Stimulated activated CD8-positive, alpha-beta memory T cell treated with anti-CD3 and anti-CD28 coated beads, Interleukin-12 subunit alpha, Interleukin-12 subunit beta, amount 100 ng/mL, for 24 hours (primary cell): ENCODE data around the gene LYSMD3.

Source experiments
- DNase-seq: peaks from one replicate; pipeline ENCODE4 v3.0.0-alpha.2; 2020; ENCODE audit errors: extremely low read depth

The LYSMD3 gene

GRCh38 chr5:90547072-90547536 lies 17.7 kb upstream of the LYSMD3 start:
- DNase-seq: no peak

GRCh38 chr5:90546216-90546837 lies 16.9 kb upstream of the LYSMD3 start:
- DNase-seq: no peak

GRCh38 chr5:90545511-90545910 lies 16.1 kb upstream of the LYSMD3 start:
- no peak for DNase-seq

GRCh38 chr5:90542827-90543519 lies 13.6 kb upstream of the LYSMD3 start:
- no peak for DNase-seq

- no peak for DNase-seq
Measured at GRCh38 chr5:90534922-90535321, 5.5 kb upstream of the LYSMD3 start.

- DNase-seq: no peak
Measured at GRCh38 chr5:90533794-90534193, 4.4 kb upstream of the LYSMD3 start.

- no peak for DNase-seq
Measured at GRCh38 chr5:90530736-90531487, 1.5 kb upstream of the LYSMD3 start.

- DNase-seq: peak; percentile 12
Measured at GRCh38 chr5:90529939-90530677, 724 bp upstream of the LYSMD3 start.

- no peak for DNase-seq
Measured at GRCh38 chr5:90528601-90529193, 687 bp downstream of the LYSMD3 start.

GRCh38 chr5:90519081-90519480 lies 10.3 kb downstream of the LYSMD3 start:
- no peak for DNase-seq

GRCh38 chr5:90518661-90519060 lies 10.7 kb downstream of the LYSMD3 start:
- DNase-seq: no peak

GRCh38 chr5:90514520-90514919 lies 14.9 kb downstream of the LYSMD3 start:
- DNase-seq: no peak

- DNase-seq: no peak
Measured at GRCh38 chr5:90510438-90510837, 18.9 kb downstream of the LYSMD3 start.

GRCh38 chr5:90506221-90506620 lies 23.2 kb downstream of the LYSMD3 start:
- no peak for DNase-seq

- DNase-seq: no peak
Measured at GRCh38 chr5:90504743-90505142, 24.6 kb downstream of the LYSMD3 start.

- DNase-seq: no peak
Measured at GRCh38 chr5:90503596-90503995, 25.8 kb downstream of the LYSMD3 start.

GRCh38 chr5:90495146-90495545 lies 34.2 kb downstream of the LYSMD3 start:
- no peak for DNase-seq

GRCh38 chr5:90494043-90494442 lies 35.3 kb downstream of the LYSMD3 start:
- DNase-seq: no peak

GRCh38 chr5:90488791-90489190 lies 40.6 kb downstream of the LYSMD3 start:
- no peak for DNase-seq

- no peak for DNase-seq
Measured at GRCh38 chr5:90484540-90484939, 44.8 kb downstream of the LYSMD3 start.

GRCh38 chr5:90483206-90483605 lies 46.2 kb downstream of the LYSMD3 start:
- no peak for DNase-seq

GRCh38 chr5:90480699-90481098 lies 48.7 kb downstream of the LYSMD3 start:
- no peak for DNase-seq
